Right lobe of liver (tissue), 4 donors: ENCODE measurements around the gene HSPBP1.

Experiments used
- POLR2A ChIP-seq: fragments of 450-650 bp; IDR thresholded peaks from one replicate; pipeline ENCODE4 v1.6.1; 2017; ENCODE audit warnings: antibody characterized with exemption, mild to moderate bottlenecking
- TF ChIP-seq, protein P1 (sequence below), 4 donors: fragments of 200-600 bp in 3 of 4; fragments of 450-650 bp in 1 of 4; IDR thresholded peaks; one replicate each; pipeline versions ENCODE4 v1.5.1 to v1.8.0; 2016 to 2022; ENCODE audit warnings: antibody characterized with exemption in 4 of 4, mild to moderate bottlenecking in 2 of 4
- donor health status: DM: no; HTN: no; CAD: no.
- donor health status: DM: no; HTN: no; CAD: no.
- donor health status: DM: no; HTN: yes; CAD: no.

DNA sequence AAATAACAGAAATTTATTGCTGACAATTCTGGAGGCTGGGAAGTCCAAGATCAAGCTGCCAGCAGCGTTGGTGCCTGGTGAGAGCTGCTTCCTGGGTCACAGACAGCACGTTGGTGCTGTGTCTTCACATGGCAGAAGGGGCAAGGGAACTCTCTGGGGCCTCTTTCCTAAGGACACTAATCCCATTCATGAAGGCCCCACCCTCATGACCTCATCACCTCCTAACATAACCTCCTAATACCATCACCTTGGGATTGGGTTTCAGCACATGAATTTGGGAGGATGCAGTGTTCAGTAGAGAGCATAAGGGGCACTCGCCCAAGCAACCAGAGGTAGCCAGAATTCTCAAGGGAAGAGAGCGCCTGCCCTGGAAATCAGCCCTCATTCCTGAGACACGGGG is 29.5 kb upstream of the HSPBP1 start:
- no peak for TF ChIP-seq POLR2A
- TF ChIP-seq, protein P1, sequence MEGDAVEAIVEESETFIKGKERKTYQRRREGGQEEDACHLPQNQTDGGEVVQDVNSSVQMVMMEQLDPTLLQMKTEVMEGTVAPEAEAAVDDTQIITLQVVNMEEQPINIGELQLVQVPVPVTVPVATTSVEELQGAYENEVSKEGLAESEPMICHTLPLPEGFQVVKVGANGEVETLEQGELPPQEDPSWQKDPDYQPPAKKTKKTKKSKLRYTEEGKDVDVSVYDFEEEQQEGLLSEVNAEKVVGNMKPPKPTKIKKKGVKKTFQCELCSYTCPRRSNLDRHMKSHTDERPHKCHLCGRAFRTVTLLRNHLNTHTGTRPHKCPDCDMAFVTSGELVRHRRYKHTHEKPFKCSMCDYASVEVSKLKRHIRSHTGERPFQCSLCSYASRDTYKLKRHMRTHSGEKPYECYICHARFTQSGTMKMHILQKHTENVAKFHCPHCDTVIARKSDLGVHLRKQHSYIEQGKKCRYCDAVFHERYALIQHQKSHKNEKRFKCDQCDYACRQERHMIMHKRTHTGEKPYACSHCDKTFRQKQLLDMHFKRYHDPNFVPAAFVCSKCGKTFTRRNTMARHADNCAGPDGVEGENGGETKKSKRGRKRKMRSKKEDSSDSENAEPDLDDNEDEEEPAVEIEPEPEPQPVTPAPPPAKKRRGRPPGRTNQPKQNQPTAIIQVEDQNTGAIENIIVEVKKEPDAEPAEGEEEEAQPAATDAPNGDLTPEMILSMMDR (IDR thresholded peaks at IDR 0.05): no peak
